Measurements from ENCODE around the gene CDK5RAP3. TPM values are rescaled to one million over a fixed set of nuclear protein-coding genes. Genes with fewer than 3 reads are reported as not detected.
A peak's percentile ranks its signal among the peaks of the same experiment; 100 is the strongest.

The CDK5RAP3 gene
- polyA plus RNA-seq, 2 of the 4 experiments (the other 2 are of a cell fraction) = 124 to 165 TPM

- FAIRE-seq = no peak
- H3K4me1 ChIP-seq = peaks cover 29% of the 10 kb centered on the region
- 8% methylated on average over 4 of the region's 5 CpGs for WGBS (ENCODE audit: missing lambda C conversion rate)
These were observed 28.8 kb upstream of the CDK5RAP3 start for GRCh38 chr17:47942096-47942510.

GRCh38 chr17:47942568-47942967, 28.3 kb upstream of the CDK5RAP3 start:
- FAIRE-seq = no peak
- Histone ChIP-seq H3K27ac (peak overlapping the region; percentile 87 to 93), H3K4me3 (peak overlapping the region; percentile 71), H3K9me3 (no peaks in the 10 kb centered on the region), H3K4me2 (peak overlapping the region; percentile 89), H3K4me1 (peaks cover 33% of the 10 kb centered on the region)
- no peak for ATAC-seq
- CTCF ChIA-PET = interaction anchor here (0.6 to 24.7 kb wide), 8 partner anchors 11 to 147 kb away, joined by 3 to 1426 read pairs (median 66); partner anchors contain the start of genes CDK5RAP3, PNPO, PRR15L and SCRN2
- 0 out of 5 replicates have a peak, but pooled peaks of 1 of the 2 experiments have one; percentile 2 for TF ChIP-seq JUN (IDR thresholded peaks at IDR 0.05)
- TF ChIP-seq EHMT2 (IDR thresholded peaks at IDR 0.05; ENCODE audit: low read depth) = no peak
- no peak for TF ChIP-seq ATOH8 (CRISPR knock-in tag; IDR thresholded peaks at IDR 0.05; ENCODE audit: low read depth)
- WGBS (ENCODE audit: missing lambda C conversion rate) = 77% methylated on average over 6 of the region's 6 CpGs
- POLR2A ChIA-PET = interaction anchor here (1.2 kb wide), 1 partner anchor 46 kb away, joined by 3 read pairs; no protein-coding TSS in a partner anchor
- no peak for DNase-seq (ENCODE audit: low read depth in 1 of 2, low spot score in 1 of 2)

More at GRCh38 chr17:47942096-47942510, 28.8 kb upstream of the CDK5RAP3 start:
- CTCF ChIA-PET = interaction anchor here (0.6 to 24.7 kb wide), 9 partner anchors 4 to 147 kb away, joined by 3 to 1426 read pairs (median 86); partner anchors contain the start of genes CDK5RAP3, PNPO, PRR15L and SCRN2
- TF ChIP-seq CEBPB (IDR thresholded peaks at IDR 0.05) = no peak
- TF ChIP-seq RNF2 (IDR thresholded peaks at IDR 0.05; ENCODE audit: borderline replicate concordance, low read depth) = no peak
- no peak for TF ChIP-seq E2F6 (IDR thresholded peaks at IDR 0.05; ENCODE audit: borderline replicate concordance, low read depth)
- no peak for TF ChIP-seq FOXS1 (CRISPR knock-in tag; IDR thresholded peaks at IDR 0.05)
- no peak for TF ChIP-seq KDM5A (IDR thresholded peaks at IDR 0.05)
- TF ChIP-seq MAFK (IDR thresholded peaks at IDR 0.05; ENCODE audit: partially characterized antibody) = no peak
- no peak for TF ChIP-seq HOXB5 (CRISPR knock-in tag; IDR thresholded peaks at IDR 0.05)
- no peak for DNase-seq (ENCODE audit: low read depth in 1 of 2, low spot score in 1 of 2)
- H3K27ac ChIP-seq = peak overlapping the region; percentile 87 to 93
- no peaks in the 10 kb centered on the region for H3K9me3 ChIP-seq
- POLR2A ChIA-PET = interaction anchor here (0.9 to 1.2 kb wide), 2 partner anchors 37 to 45 kb away, joined by 3 read pairs; no protein-coding TSS in a partner anchor
- no peak for ATAC-seq
- peak overlapping the region; percentile 71 for H3K4me3 ChIP-seq
- peak overlapping the region; percentile 89 for H3K4me2 ChIP-seq

GRCh38 chr17:47945080-47945479, 25.8 kb upstream of the CDK5RAP3 start:
- Histone ChIP-seq H3K4me3 (no peak overlapping the region), H3K9me3 (no peaks in the 10 kb centered on the region), H3K27ac (no peak overlapping the region), H3K4me1 (peaks cover 59% of the 10 kb centered on the region), H3K4me2 (no peak overlapping the region)
- ChIA-PET CTCF (interaction anchor here (1.5 to 24.7 kb wide), 8 partner anchors 14 to 108 kb away, joined by 3 to 1426 read pairs (median 66); partner anchors contain the start of genes CDK5RAP3, PNPO, PRR15L and SCRN2), POLR2A (no interaction called here)
- FAIRE-seq = no peak
- TF ChIP-seq MAFK (IDR thresholded peaks at IDR 0.05; ENCODE audit: partially characterized antibody) = no peak
- TF ChIP-seq HEYL (CRISPR knock-in tag; IDR thresholded peaks at IDR 0.05) = no peak
- TF ChIP-seq GATA3 (IDR thresholded peaks at IDR 0.05; ENCODE audit: borderline replicate concordance) = no peak
- TF ChIP-seq POLR2A (IDR thresholded peaks at IDR 0.05; ENCODE audit: low read length) = no peak
- no peak for TF ChIP-seq FOSB (CRISPR knock-in tag; IDR thresholded peaks at IDR 0.05)
- ATAC-seq = no peak
- DNase-seq (ENCODE audit: low read depth in 1 of 2, low spot score in 1 of 2) = no peak
- 96% methylated on average over 8 of the region's 8 CpGs for WGBS (ENCODE audit: missing lambda C conversion rate)

GRCh38 chr17:47945529-47946508, 25.1 kb upstream of the CDK5RAP3 start:
- no peaks in the 10 kb centered on the region for H3K9me3 ChIP-seq
- 90% methylated on average over 10 of the region's 10 CpGs for WGBS (ENCODE audit: missing lambda C conversion rate)
- no peak overlapping the region for H3K4me3 ChIP-seq
- H3K4me2 ChIP-seq = no peak overlapping the region
- CTCF ChIA-PET = interaction anchor here (0.6 to 24.7 kb wide), 14 partner anchors 14 to 123 kb away, joined by 3 to 1426 read pairs (median 5); partner anchors contain the start of genes CDK5RAP3, COPZ2, PNPO and PRR15L
- H3K27ac ChIP-seq = peak overlapping the region; percentile 39 to 55; a peak in 5 of 6 replicates
- no peak for DNase-seq (ENCODE audit: low read depth in 1 of 2, low spot score in 1 of 2)
- POLR2A ChIA-PET = no interaction called here
- no peak for TF ChIP-seq HOXB13 (CRISPR knock-in tag; IDR thresholded peaks at IDR 0.05; ENCODE audit: low read depth)
- no peak for TF ChIP-seq NPAS2 (CRISPR knock-in tag; IDR thresholded peaks at IDR 0.05; ENCODE audit: borderline replicate concordance)
- no peak for TF ChIP-seq ZNF302 (CRISPR knock-in tag; IDR thresholded peaks at IDR 0.05)
- no peak for TF ChIP-seq RCOR1 (IDR thresholded peaks at IDR 0.05; ENCODE audit: low read depth, low read length)
- no peak for TF ChIP-seq POLR2A (IDR thresholded peaks at IDR 0.05; ENCODE audit: low read length)
- no peak for TF ChIP-seq CTCF (IDR thresholded peaks at IDR 0.05)
- TF ChIP-seq FOXS1 (CRISPR knock-in tag; IDR thresholded peaks at IDR 0.05) = no peak
- no peak for TF ChIP-seq PHF8 (IDR thresholded peaks at IDR 0.05; ENCODE audit: borderline replicate concordance, low read depth)
- no peak for TF ChIP-seq E2F6 (IDR thresholded peaks at IDR 0.05; ENCODE audit: borderline replicate concordance, low read depth)
- TF ChIP-seq TP53 (CRISPR knock-in tag; IDR thresholded peaks at IDR 0.05) = no peak
- no peak for TF ChIP-seq CBX2 (IDR thresholded peaks at IDR 0.05; ENCODE audit: borderline replicate concordance, low read depth)
- TF ChIP-seq TFCP2L1 (CRISPR knock-in tag; IDR thresholded peaks at IDR 0.05) = no peak
- no peak for FAIRE-seq
- H3K4me1 ChIP-seq = peaks cover 60% of the 10 kb centered on the region
- ATAC-seq = no peak
